HepG2 (cell line): ENCODE data around the gene ZNF585A. TPM values are rescaled to one million over a fixed set of nuclear protein-coding genes. Genes with fewer than 3 reads are reported as not detected.
A peak's percentile ranks its signal among the peaks of the same experiment; 100 is the strongest.

Experiments used
- ADNP ChIP-seq: sonication (generic); formaldehyde crosslinking; IDR thresholded peaks from 2 replicates; pipeline ENCODE4 v1.4.0; 2020; ENCODE audit warnings: missing genetic modification reagents
- CCDC6 ChIP-seq: sonication (generic); formaldehyde crosslinking; IDR thresholded peaks from 2 replicates; pipeline ENCODE4 v1.8.1; 2022; ENCODE audit warnings: mild to moderate bottlenecking, missing genetic modification reagents, moderate library complexity
- GATAD1 ChIP-seq: IDR thresholded peaks from 2 replicates; pipeline ENCODE4 v1.6.1; 2016; ENCODE audit warnings: missing genetic modification reagents, missing compliant biosample characterization
- HNRNPLL ChIP-seq: fragments of 200-400 bp; formaldehyde crosslinking; IDR thresholded peaks from 2 replicates; pipeline ENCODE4 v1.6.1; 2017; ENCODE audit warnings: mild to moderate bottlenecking, low read depth, low read length; ENCODE audit not compliant: poor library complexity, severe bottlenecking
- IKZF4 ChIP-seq: sonication (generic); formaldehyde crosslinking; IDR thresholded peaks from 2 replicates; pipeline ENCODE4 v1.5.1; 2020; ENCODE audit warnings: borderline replicate concordance, mild to moderate bottlenecking, low read depth, missing genetic modification reagents; ENCODE audit errors: not compliant biosample characterization
- JDP2 ChIP-seq: sonication (generic); formaldehyde crosslinking; IDR thresholded peaks from 2 replicates; pipeline ENCODE4 v1.8.1; 2022; ENCODE audit warnings: missing genetic modification reagents, borderline replicate concordance
- MTA1 ChIP-seq: sonication (generic); formaldehyde crosslinking; IDR thresholded peaks from 2 replicates; pipeline ENCODE4 v1.4.0; 2020; ENCODE audit warnings: missing genetic modification reagents, mild to moderate bottlenecking, borderline replicate concordance
- MXD4 ChIP-seq: IDR thresholded peaks from 2 replicates; pipeline ENCODE4 v1.6.1; 2016; ENCODE audit warnings: mild to moderate bottlenecking, missing biosample characterization, missing genetic modification reagents
- NFIB ChIP-seq: sonication (generic); formaldehyde crosslinking; IDR thresholded peaks from 2 replicates; pipeline ENCODE4 v1.9.0; 2021; ENCODE audit warnings: missing genetic modification reagents, mild to moderate bottlenecking, borderline replicate concordance
- RBAK ChIP-seq: sonication (generic); formaldehyde crosslinking; IDR thresholded peaks from 2 replicates; pipeline ENCODE4 v1.5.1; 2020; ENCODE audit warnings: mild to moderate bottlenecking, missing genetic modification reagents
- SIN3B ChIP-seq: fragments of 150-350 bp; IDR thresholded peaks from 2 replicates; pipeline ENCODE4 v1.6.1; 2014; ENCODE audit warnings: low read length
- SUZ12 ChIP-seq: fragments of 150-350 bp; IDR thresholded peaks from 2 replicates; pipeline ENCODE4 v1.6.1; 2014; ENCODE audit warnings: low read depth, low read length
- TARDBP ChIP-seq: sonication (generic); formaldehyde crosslinking; IDR thresholded peaks from 2 replicates; pipeline ENCODE4 v1.8.0; 2022; ENCODE audit warnings: mild to moderate bottlenecking, missing genetic modification reagents
- THYN1 ChIP-seq: sonication (generic); formaldehyde crosslinking; IDR thresholded peaks from 2 replicates; pipeline ENCODE4 v1.8.1; 2023; ENCODE audit warnings: low read depth, mild to moderate bottlenecking, moderate library complexity, missing genetic modification reagents, borderline replicate concordance
- YY1 ChIP-seq: IDR thresholded peaks from 2 replicates; pipeline ENCODE4 v1.6.1; 2011; ENCODE audit warnings: low read length, low read depth, moderate library complexity, mild to moderate bottlenecking; ENCODE audit not compliant: insufficient read depth, insufficient replicate concordance
- ZFP62 ChIP-seq: sonication (generic); formaldehyde crosslinking; IDR thresholded peaks from 2 replicates; pipeline ENCODE4 v1.4.0; 2020; ENCODE audit warnings: missing genetic modification reagents
- ZNF136 ChIP-seq: sonication (generic); formaldehyde crosslinking; IDR thresholded peaks from 2 replicates; pipeline ENCODE4 v1.8.1; 2022; ENCODE audit warnings: low read depth, mild to moderate bottlenecking, moderate library complexity, missing genetic modification reagents
- ZNF205 ChIP-seq: IDR thresholded peaks from 2 replicates; pipeline ENCODE4 v1.6.1; 2018; ENCODE audit warnings: missing biosample characterization, missing genetic modification reagents
- ZNF34 ChIP-seq: sonication (generic); formaldehyde crosslinking; IDR thresholded peaks from 2 replicates; pipeline ENCODE4 v1.4.0; 2020; ENCODE audit warnings: mild to moderate bottlenecking, missing genetic modification reagents, borderline replicate concordance
- ZNF451 ChIP-seq: sonication (generic); formaldehyde crosslinking; IDR thresholded peaks from 2 replicates; pipeline ENCODE4 v1.5.0; 2020; ENCODE audit warnings: mild to moderate bottlenecking, missing genetic modification reagents
- ZNF552 ChIP-seq: sonication (generic); formaldehyde crosslinking; IDR thresholded peaks from 2 replicates; pipeline ENCODE4 v1.9.0; 2022; ENCODE audit warnings: missing genetic modification reagents, mild to moderate bottlenecking, borderline replicate concordance
- polyA plus RNA-seq, 8 experiments: library from polyadenylated mRNA; depleted of rRNA in 3 of 8; stranded (reverse) in 7 of 8; unstranded in 1 of 8; fragments of >200 nt; fragmentation: Illumina TruSeq in 4 of 8; extraction: Trizol in 4 of 8; gene quantifications; 2 replicates each; pipeline versions ENCODE4 v1.2.1 to v1.2.3, GENCODE V29; 2011 to 2016; ENCODE audit warnings: low read depth in 4 of 8, missing spikeins in 1 of 8, mixed read lengths in 1 of 8; ENCODE audit not compliant: insufficient read depth in 1 of 8
- total RNA-seq, 5 experiments: library from RNA; depleted of rRNA; stranded (reverse); fragments of >200 nt; fragmentation: Illumina TruSeq; extraction: Trizol; gene quantifications; 2 replicates each; pipeline ENCODE4 v1.2.3, GENCODE V29; 2016; ENCODE audit warnings: low read depth in 1 of 5
- TF ChIP-seq, protein P1 (sequence below): sonication (generic); formaldehyde crosslinking; IDR thresholded peaks from 2 replicates; pipeline ENCODE4 v1.4.0; 2020; ENCODE audit warnings: missing genetic modification reagents
- TF ChIP-seq, protein P2 (sequence below): sonication (generic); formaldehyde crosslinking; conservative IDR thresholded peaks from 2 replicates; pipeline ENCODE4 v1.4.0; 2020; ENCODE audit warnings: missing genetic modification reagents
- TF ChIP-seq, protein P3 (sequence below): sonication (generic); formaldehyde crosslinking; IDR thresholded peaks from 2 replicates; pipeline ENCODE4 v1.8.0; 2022; ENCODE audit warnings: low read depth, missing genetic modification reagents
- TF ChIP-seq, protein P4 (sequence below): sonication (generic); formaldehyde crosslinking; IDR thresholded peaks from 2 replicates; pipeline ENCODE4 v1.8.0; 2022; ENCODE audit warnings: mild to moderate bottlenecking, missing genetic modification reagents, borderline replicate concordance

ZNF585A gene
- total and polyA plus RNA-seq, 2 of the 13 experiments (the other 11 are each of a cell fraction or from before 2014, with no cell fraction given): 7.1 to 8.5 TPM

DNA sequence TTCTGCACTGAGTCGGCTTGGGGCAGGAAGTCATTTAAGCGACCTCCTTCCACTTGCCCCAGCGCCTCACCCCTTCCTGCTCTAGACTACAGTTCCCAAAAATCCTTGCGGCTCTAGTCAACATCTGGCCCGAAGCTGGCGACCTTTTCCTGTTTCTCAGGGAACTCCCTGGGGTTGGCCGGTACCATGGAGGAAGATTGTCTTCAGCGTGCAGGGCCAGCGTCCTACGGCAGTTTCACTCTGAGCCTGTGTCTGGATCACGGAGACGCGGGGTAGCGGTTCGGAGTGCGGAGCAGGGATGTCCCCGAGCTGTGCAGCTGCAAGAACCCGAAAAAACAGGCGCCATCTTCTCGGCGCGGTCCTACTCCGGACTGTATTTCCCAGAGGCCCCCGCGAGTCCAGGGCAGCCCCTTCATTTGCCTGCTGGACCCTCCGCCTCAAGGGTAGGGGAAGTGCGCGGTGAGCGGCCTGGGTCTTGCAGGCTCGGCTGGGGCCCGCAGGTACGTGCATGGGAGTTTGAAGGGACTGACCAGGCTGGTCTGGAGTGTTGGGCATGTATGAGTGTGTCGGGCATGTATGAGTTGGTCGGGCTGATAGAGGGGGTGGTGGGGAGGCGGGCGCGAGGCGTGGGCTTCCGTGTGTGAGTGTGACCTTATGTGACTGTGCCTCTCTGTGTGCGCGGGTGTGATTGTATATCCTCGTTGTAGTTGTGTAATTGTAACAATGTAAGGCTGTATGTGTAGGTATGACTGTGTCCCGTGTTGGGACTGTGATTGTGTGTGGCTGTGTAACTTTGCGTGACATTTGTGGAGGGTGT lies 45.5 kb upstream of the ZNF585A start, which contains the start of gene ZNF383 (continued):
- TF ChIP-seq, protein P1, sequence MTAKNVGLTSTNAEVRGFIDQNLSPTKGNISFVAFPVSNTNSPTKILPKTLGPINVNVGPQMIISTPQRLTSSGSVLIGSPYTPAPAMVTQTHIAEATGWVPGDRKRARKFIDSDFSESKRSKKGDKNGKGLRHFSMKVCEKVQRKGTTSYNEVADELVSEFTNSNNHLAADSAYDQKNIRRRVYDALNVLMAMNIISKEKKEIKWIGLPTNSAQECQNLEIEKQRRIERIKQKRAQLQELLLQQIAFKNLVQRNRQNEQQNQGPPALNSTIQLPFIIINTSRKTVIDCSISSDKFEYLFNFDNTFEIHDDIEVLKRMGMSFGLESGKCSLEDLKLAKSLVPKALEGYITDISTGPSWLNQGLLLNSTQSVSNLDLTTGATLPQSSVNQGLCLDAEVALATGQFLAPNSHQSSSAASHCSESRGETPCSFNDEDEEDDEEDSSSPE (CRISPR knock-in tag): no peak
- peak; percentile 99 for TF ChIP-seq GATAD1 (CRISPR knock-in tag)
- TF ChIP-seq ZNF451 (CRISPR knock-in tag): peak; percentile 22; the same call in 1 of the 2 replicates
- peak; percentile 93 for TF ChIP-seq SIN3B
- no peak; the same call in 1 of the 2 replicates for TF ChIP-seq ZNF34 (CRISPR knock-in tag)
- TF ChIP-seq, protein P2, sequence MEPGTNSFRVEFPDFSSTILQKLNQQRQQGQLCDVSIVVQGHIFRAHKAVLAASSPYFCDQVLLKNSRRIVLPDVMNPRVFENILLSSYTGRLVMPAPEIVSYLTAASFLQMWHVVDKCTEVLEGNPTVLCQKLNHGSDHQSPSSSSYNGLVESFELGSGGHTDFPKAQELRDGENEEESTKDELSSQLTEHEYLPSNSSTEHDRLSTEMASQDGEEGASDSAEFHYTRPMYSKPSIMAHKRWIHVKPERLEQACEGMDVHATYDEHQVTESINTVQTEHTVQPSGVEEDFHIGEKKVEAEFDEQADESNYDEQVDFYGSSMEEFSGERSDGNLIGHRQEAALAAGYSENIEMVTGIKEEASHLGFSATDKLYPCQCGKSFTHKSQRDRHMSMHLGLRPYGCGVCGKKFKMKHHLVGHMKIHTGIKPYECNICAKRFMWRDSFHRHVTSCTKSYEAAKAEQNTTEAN (CRISPR knock-in tag): peak; percentile 50; the same call in 1 of the 2 replicates
- TF ChIP-seq MXD4: peak; percentile 70; the same call in 1 of the 2 replicates
- TF ChIP-seq MTA1: no peak
- no peak for TF ChIP-seq RBAK (CRISPR knock-in tag)
- TF ChIP-seq, protein P3, sequence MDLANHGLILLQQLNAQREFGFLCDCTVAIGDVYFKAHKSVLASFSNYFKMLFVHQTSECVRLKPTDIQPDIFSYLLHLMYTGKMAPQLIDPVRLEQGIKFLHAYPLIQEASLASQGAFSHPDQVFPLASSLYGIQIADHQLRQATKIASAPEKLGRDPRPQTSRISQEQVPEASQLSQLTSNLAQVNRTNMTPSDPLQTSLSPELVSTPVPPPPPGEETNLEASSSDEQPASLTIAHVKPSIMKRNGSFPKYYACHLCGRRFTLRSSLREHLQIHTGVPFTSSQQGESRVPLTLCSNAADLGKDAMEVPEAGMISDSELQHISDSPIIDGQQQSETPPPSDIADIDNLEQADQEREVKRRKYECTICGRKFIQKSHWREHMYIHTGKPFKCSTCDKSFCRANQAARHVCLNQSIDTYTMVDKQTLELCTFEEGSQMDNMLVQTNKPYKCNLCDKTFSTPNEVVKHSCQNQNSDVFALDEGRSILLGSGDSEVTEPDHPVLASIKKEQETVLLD (CRISPR knock-in tag): peak; percentile 34; the same call in 1 of the 2 replicates
- TF ChIP-seq YY1: peak; percentile 93
- TF ChIP-seq ZFP62 (CRISPR knock-in tag): no peak
- TF ChIP-seq HNRNPLL: peak; percentile 82
- TF ChIP-seq NFIB (CRISPR knock-in tag): no peak
- 0 out of 2 replicates have a peak, but pooled peaks have one; percentile 72 for TF ChIP-seq ZNF136 (CRISPR knock-in tag)
- no peak for TF ChIP-seq ZNF552
- TF ChIP-seq ADNP: no peak
- no peak for TF ChIP-seq THYN1 (CRISPR knock-in tag)
- TF ChIP-seq JDP2 (CRISPR knock-in tag): no peak
- peak; percentile 38 for TF ChIP-seq SUZ12
- no peak for TF ChIP-seq CCDC6 (CRISPR knock-in tag)
- peak; percentile 72; the same call in 1 of the 2 replicates for TF ChIP-seq TARDBP (CRISPR knock-in tag)
- TF ChIP-seq ZNF205 (CRISPR knock-in tag): no peak
- TF ChIP-seq, protein P4, sequence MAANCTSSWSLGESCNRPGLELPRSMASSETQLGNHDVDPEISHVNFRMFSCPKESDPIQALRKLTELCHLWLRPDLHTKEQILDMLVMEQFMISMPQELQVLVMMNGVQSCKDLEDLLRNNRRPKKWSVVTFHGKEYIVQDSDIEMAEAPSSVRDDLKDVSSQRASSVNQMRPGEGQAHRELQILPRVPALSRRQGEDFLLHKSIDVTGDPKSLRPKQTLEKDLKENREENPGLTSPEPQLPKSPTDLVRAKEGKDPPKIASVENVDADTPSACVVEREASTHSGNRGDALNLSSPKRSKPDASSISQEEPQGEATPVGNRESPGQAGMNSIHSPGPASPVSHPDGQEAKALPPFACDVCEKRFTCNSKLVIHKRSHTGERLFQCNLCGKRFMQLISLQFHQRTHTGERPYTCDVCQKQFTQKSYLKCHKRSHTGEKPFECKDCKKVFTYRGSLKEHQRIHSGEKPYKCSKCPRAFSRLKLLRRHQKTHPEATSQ (CRISPR knock-in tag): 0 out of 2 replicates have a peak, but pooled peaks have one; percentile 33
- TF ChIP-seq IKZF4 (CRISPR knock-in tag): peak; percentile 30
